NK-92 (cell line): ENCODE results near the gene DDR1.

Experiments
- DNase-seq: peaks from one replicate; lab custom pipeline; 2025; ENCODE audit not compliant: unreplicated experiment; lab: John Stamatoyannopoulos, UW

DDR1 gene

GRCh38 chr6:30945281-30945680 is 61.0 kb downstream of the DDR1 start:
- no peak for DNase-seq

- no peak for DNase-seq
Measured at GRCh38 chr6:30947231-30947630, 62.9 kb downstream of the DDR1 start.

GRCh38 chr6:30948811-30949210 is 64.5 kb downstream of the DDR1 start:
- no peak for DNase-seq
